OCI-LY1 (cell line): ENCODE measurements around the gene OCRL.

Source experiments
- EZH2 ChIP-seq: fragments of 200-600 bp; sonication (generic), shearing (Covaris generic); IDR thresholded peaks from 2 replicates; pipeline ENCODE4 v1.8.0; 2017; ENCODE audit warnings: borderline replicate concordance, mixed run types, mild to moderate bottlenecking, antibody characterized with exemption, low read length, moderate library complexity, mixed read lengths
- TF ChIP-seq, protein P1 (sequence below): fragments of 200-600 bp; sonication (generic), shearing (Covaris generic); IDR thresholded peaks from 2 replicates; pipeline ENCODE4 v1.5.1; 2017; ENCODE audit warnings: mild to moderate bottlenecking, antibody characterized with exemption, low read length, moderate library complexity, mixed read lengths

DNA sequence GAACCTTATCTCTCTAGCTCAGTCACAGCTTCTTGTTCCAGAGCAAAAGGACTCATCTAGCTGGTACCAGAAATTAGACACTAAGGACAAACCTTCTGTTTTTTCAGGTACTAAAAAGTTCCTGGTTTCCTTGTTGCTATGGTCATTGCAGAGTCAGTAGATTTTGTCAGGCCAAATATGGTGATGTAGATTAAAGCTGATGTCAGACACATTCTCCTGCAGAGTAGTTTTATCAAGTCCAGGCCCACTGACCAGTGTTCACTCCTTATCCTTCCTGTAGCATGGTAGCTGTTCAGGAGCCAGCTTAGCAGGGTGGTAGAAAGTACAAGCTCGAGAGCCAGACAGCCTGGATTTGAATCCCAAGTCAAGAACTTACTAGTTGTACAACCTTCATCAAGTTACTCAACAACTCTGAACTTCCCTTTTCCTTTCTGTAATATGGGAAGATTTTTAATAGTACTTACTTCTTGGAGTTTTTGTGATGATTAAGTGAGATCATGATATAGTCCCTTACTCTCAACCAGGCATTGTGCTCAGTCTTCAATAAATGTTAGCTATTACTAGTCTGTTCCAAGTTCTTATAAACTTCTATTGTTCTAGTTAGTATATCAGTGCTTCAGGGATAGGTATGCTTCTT is 17.9 kb downstream of the OCRL start:
- TF ChIP-seq, protein P1, sequence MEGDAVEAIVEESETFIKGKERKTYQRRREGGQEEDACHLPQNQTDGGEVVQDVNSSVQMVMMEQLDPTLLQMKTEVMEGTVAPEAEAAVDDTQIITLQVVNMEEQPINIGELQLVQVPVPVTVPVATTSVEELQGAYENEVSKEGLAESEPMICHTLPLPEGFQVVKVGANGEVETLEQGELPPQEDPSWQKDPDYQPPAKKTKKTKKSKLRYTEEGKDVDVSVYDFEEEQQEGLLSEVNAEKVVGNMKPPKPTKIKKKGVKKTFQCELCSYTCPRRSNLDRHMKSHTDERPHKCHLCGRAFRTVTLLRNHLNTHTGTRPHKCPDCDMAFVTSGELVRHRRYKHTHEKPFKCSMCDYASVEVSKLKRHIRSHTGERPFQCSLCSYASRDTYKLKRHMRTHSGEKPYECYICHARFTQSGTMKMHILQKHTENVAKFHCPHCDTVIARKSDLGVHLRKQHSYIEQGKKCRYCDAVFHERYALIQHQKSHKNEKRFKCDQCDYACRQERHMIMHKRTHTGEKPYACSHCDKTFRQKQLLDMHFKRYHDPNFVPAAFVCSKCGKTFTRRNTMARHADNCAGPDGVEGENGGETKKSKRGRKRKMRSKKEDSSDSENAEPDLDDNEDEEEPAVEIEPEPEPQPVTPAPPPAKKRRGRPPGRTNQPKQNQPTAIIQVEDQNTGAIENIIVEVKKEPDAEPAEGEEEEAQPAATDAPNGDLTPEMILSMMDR = no peak
- no peak for TF ChIP-seq EZH2
